ENCODE results near the gene CLN6.

GRCh38 chr15:68227643-68228142 lies 1.8 kb downstream of the CLN6 start:
- TF ChIP-seq CTCF (IDR thresholded peaks at IDR 0.05; ENCODE audit: low read depth, low read length) (no peak), EZH2phosphoT487 (IDR thresholded peaks at IDR 0.05; ENCODE audit: low read depth) (no peak)
